HG02798 (cell line): ENCODE data around the gene BMERB1.

Experiments
- ATAC-seq: cut with Tn5 transposase; IDR thresholded peaks from one replicate; pipeline ENCODE4 v1.9.1; 2021; ENCODE audit warnings: mild to moderate bottlenecking; ENCODE audit not compliant: unreplicated experiment, poor library complexity

BMERB1 gene

DNA sequence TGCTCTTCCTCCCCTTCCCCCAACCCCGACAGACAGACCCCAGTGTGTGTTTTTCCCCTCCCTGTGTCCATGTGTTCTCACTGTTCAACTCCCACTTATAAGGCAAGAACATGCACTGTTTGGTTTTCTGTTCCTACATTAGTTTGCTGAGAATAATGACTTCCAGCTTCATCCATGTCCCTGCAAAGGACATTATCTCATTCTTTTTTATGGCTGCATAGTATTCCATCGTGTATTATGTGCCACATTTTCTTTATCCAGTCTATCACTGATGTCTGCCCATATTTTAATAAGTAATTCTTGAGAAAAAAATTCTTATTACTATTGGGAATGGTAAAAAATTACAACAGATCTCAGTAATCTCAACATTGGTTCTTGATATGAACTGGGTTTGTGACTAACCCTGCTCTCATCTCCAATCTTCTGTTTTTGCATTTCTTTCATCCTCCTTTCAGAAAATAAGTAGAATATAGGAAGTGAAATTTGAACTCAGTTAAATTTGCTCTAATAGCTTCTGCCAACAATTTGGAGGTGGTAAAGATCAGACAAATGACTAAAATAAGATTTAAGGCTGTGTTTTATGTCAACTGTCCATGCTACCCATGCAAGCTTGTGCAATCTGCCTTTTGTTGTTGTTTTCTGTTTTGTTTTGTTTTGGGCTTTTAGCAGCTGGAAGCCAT, 197.5 kb downstream of the BMERB1 start:
- no peak for ATAC-seq

DNA sequence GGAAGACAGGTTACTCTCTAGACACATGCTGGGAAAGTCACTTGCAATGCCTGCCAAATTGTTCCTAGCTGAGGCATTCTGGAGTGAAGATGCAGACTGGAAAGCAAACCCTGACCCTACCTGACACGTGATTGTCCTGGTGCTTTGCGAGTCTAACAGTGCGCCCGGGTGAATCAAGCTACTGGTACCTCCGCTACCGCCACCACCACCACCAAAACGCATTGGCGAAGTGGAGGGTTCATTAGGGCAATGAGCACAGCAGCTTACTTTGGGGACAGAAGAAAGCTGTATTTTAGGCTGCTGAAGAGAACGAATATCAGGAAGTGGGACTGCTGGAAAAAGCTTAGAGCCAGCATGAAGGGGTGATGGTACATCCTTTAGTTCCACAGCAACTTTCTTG, 201.5 kb downstream of the BMERB1 start:
- ATAC-seq: no peak

DNA sequence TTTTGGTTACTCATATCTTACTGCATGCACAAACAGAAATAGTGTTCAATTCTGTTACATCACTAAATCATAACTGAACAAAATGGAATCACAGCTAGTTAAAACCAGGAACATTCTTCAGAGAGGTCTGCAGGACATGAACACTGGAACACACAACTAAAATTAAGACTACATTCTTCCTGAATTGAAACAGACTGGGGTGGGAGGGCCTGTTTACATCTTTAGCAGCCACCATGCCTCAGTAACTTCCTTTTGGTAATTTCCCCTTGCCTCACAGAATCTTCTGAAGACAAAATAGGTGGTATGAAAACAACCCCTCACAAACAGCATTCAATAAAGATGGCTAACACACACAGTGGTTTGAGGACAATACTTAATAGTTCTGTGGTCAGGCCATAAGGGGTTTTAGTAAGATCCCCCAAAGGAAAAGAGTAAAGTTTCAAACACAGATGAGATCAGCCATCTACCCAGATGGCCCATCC, 202.0 kb downstream of the BMERB1 start:
- ATAC-seq: no peak
